OCI-LY1 (cell line): ENCODE measurements around the gene UNC13A.

Experiments
- H2AFZ ChIP-seq: fragments of 200-600 bp; sonication (generic), shearing (Covaris generic); 2 replicates; pipeline ENCODE4 v1.6.0; 2014; ENCODE audit warnings: antibody characterized with exemption, mild to moderate bottlenecking, low read length
- H3F3A ChIP-seq: fragments of 200-600 bp; sonication (generic), shearing (Covaris generic); 2 replicates; pipeline ENCODE4 v1.6.0; 2014; ENCODE audit warnings: mild to moderate bottlenecking, antibody characterized with exemption, low read length, moderate library complexity; ENCODE audit not compliant: insufficient read depth
- H3K27ac ChIP-seq: fragments of 200-600 bp; sonication (generic); 2 replicates; pipeline ENCODE4 v1.5.1; 2014; ENCODE audit warnings: low read length, mixed run types, mild to moderate bottlenecking, low read depth; ENCODE audit not compliant: poor library complexity, severe bottlenecking
- H3K27me3 ChIP-seq: fragments of 200-600 bp; sonication (generic); 2 replicates; pipeline ENCODE4 v1.6.0; 2014; ENCODE audit warnings: antibody characterized with exemption, mild to moderate bottlenecking, low read length, moderate library complexity; ENCODE audit not compliant: insufficient read depth
- H3K36me3 ChIP-seq: fragments of 200-600 bp; sonication (generic); 2 replicates; pipeline ENCODE4 v1.6.1; 2014; ENCODE audit warnings: mild to moderate bottlenecking, antibody characterized with exemption, low read length, moderate library complexity, mixed read lengths; ENCODE audit not compliant: insufficient read depth
- H3K4me1 ChIP-seq: fragments of 200-600 bp; sonication (generic); 2 replicates; pipeline ENCODE4 v1.5.1; 2014; ENCODE audit warnings: mild to moderate bottlenecking, low read length, moderate library complexity; ENCODE audit not compliant: insufficient read depth, severe bottlenecking
- H3K4me2 ChIP-seq: fragments of 200-600 bp; sonication (generic), shearing (Covaris generic); 2 replicates; pipeline ENCODE4 v1.6.1; 2014; ENCODE audit warnings: low read length
- H3K4me3 ChIP-seq: fragments of 200-600 bp; sonication (generic); 2 replicates; pipeline ENCODE4 v1.5.1; 2014; ENCODE audit warnings: low read length, low read depth, mild to moderate bottlenecking, mixed read lengths; ENCODE audit not compliant: poor library complexity, severe bottlenecking
- H3K79me2 ChIP-seq: fragments of 200-600 bp; shearing (Covaris generic); 2 replicates; pipeline ENCODE4 v1.6.1; 2016; ENCODE audit warnings: mixed run types, low read length, mixed read lengths; ENCODE audit not compliant: insufficient read depth
- H3K9ac ChIP-seq: fragments of 200-600 bp; sonication (generic), shearing (Covaris generic); 2 replicates; pipeline ENCODE4 v1.6.1; 2014; ENCODE audit warnings: mild to moderate bottlenecking, low read length, mixed read lengths
- H3K9me2 ChIP-seq: fragments of 200-600 bp; sonication (generic), shearing (Covaris generic); 2 replicates; pipeline ENCODE4 v1.6.1; 2014; ENCODE audit warnings: low read depth, mild to moderate bottlenecking, low read length, mixed read lengths
- H3K9me3 ChIP-seq: fragments of 200-600 bp; shearing (Covaris generic); 2 replicates; pipeline ENCODE4 v1.6.1; 2014; ENCODE audit warnings: low read length, mixed read lengths
- H4K20me1 ChIP-seq: fragments of 200-600 bp; sonication (generic), shearing (Covaris generic); 2 replicates; pipeline ENCODE4 v1.6.0; 2016; ENCODE audit warnings: mild to moderate bottlenecking, low read length; ENCODE audit not compliant: insufficient read depth
- CTCF ChIP-seq: fragments of 200-600 bp; sonication (generic), shearing (Covaris generic); IDR thresholded peaks from 2 replicates; pipeline ENCODE4 v1.5.1; 2017; ENCODE audit warnings: mild to moderate bottlenecking, antibody characterized with exemption, low read length, moderate library complexity, mixed read lengths
- EZH2 ChIP-seq: fragments of 200-600 bp; sonication (generic), shearing (Covaris generic); IDR thresholded peaks from 2 replicates; pipeline ENCODE4 v1.8.0; 2017; ENCODE audit warnings: borderline replicate concordance, mixed run types, mild to moderate bottlenecking, antibody characterized with exemption, low read length, moderate library complexity, mixed read lengths

Gene UNC13A

DNA sequence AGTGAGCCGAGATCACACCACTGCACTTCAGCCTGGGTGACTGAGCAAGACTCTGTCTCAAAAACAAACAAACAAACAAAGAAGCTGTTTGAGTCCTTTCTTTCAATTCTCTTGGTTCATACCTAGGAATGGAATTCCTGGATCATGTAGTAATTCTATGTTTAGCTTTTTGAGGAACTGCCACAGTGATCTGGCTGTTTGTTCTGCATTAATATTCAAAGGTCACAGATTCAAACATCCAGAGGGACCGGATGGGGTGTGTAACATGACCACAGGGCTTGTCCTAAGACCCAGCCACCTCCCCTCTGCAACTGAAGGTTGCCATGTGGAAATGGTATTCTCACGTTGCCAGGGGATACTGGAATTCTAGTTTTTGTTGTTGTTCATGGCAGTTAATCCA is 122.5 kb downstream of the UNC13A start:
- Histone ChIP-seq H3F3A (no peaks in the 10 kb centered on the region), H3K9me3 (no peaks in the 10 kb centered on the region), H3K9ac (no peak overlapping the region), H3K4me3 (no peak overlapping the region), H4K20me1 (no peaks in the 10 kb centered on the region), H3K4me1 (no peaks in the 10 kb centered on the region), H3K27me3 (no peaks in the 10 kb centered on the region), H3K9me2 (no peaks in the 10 kb centered on the region), H3K79me2 (no peaks in the 10 kb centered on the region), H3K36me3 (peaks cover 65% of the 10 kb centered on the region), H3K27ac (no peak overlapping the region), H3K4me2 (no peak overlapping the region), H2AFZ (no peak overlapping the region)
- no peak for TF ChIP-seq CTCF
- no peak for TF ChIP-seq EZH2

DNA sequence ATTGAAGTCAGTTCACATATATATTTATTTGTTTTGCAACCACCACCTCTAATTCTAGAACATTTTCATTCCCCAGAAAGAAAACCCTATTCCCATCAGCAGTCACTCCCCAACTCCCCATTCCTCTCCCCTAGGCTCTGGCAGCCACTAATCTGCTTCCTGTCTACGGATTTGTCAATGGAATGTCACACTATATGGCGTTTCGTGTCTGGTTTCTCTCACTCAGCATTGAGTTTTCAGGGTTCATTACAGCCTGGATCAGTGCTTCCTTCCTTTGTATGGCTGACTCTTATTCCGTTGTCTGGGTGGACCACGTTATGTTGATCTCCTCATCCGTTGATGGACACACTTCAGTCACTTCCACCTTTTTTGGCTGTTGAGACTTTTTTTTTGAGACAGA is 123.4 kb downstream of the UNC13A start:
- no peaks in the 10 kb centered on the region for H3K4me1 ChIP-seq

DNA sequence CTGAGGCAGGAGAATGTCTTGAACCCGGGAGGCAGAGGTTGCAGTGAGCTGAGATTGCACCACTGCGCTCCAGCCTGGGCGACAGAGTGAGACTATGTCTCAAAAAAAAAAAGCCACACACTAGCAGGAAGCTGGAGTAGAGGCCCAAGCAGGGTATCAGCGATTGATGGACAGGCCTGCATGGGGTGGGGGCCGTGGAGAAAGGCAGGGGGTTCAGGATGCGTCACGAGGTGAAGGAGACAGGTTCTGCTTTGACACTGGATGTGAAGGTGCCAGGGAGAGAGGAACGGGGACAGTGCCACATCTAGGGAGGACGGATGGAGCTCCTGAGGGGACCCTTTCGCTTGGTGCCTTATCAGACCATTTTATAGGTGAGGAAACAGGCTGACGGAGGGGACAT is 125.6 kb downstream of the UNC13A start:
- Histone ChIP-seq H3F3A (no peaks in the 10 kb centered on the region), H3K4me3 (no peak overlapping the region), H3K4me1 (no peaks in the 10 kb centered on the region), H4K20me1 (no peaks in the 10 kb centered on the region), H2AFZ (no peak overlapping the region), H3K27me3 (no peaks in the 10 kb centered on the region), H3K27ac (no peak overlapping the region), H3K36me3 (peaks cover 56% of the 10 kb centered on the region), H3K79me2 (no peaks in the 10 kb centered on the region), H3K9me3 (no peaks in the 10 kb centered on the region), H3K9me2 (no peaks in the 10 kb centered on the region), H3K9ac (no peak overlapping the region), H3K4me2 (no peak overlapping the region)
- no peak for TF ChIP-seq CTCF
- TF ChIP-seq EZH2 = no peak

More for the DNA sequence above, 123.4 kb downstream of the UNC13A start:
- H3K4me3 ChIP-seq = no peak overlapping the region
- no peak overlapping the region for H2AFZ ChIP-seq
- H3K9me2 ChIP-seq = no peaks in the 10 kb centered on the region
- H3K4me2 ChIP-seq = no peak overlapping the region
- TF ChIP-seq CTCF = no peak
- H3K27me3 ChIP-seq = no peaks in the 10 kb centered on the region
- no peaks in the 10 kb centered on the region for H4K20me1 ChIP-seq
- no peaks in the 10 kb centered on the region for H3F3A ChIP-seq
- H3K36me3 ChIP-seq = peaks cover 68% of the 10 kb centered on the region
- no peaks in the 10 kb centered on the region for H3K9me3 ChIP-seq
- H3K9ac ChIP-seq = no peak overlapping the region
- H3K27ac ChIP-seq = no peak overlapping the region
- no peaks in the 10 kb centered on the region for H3K79me2 ChIP-seq
